Ishikawa (cell line): ENCODE results near the gene TFAP2D.

Experiments used
- CEBPB ChIP-seq: IDR thresholded peaks from 2 replicates; pipeline ENCODE4 v1.6.1; 2012
- CREB1 ChIP-seq: IDR thresholded peaks from 2 replicates; pipeline ENCODE4 v1.6.1; 2012; ENCODE audit warnings: low read depth
- EGR1 ChIP-seq: IDR thresholded peaks from 2 replicates; pipeline ENCODE4 v1.6.1; 2012
- EP300 ChIP-seq: IDR thresholded peaks from 2 replicates; pipeline ENCODE4 v1.6.1; 2012; ENCODE audit warnings: borderline replicate concordance
- RAD21 ChIP-seq: IDR thresholded peaks from 2 replicates; pipeline ENCODE4 v1.6.1; 2012; ENCODE audit warnings: low read depth
- TAF1 ChIP-seq: IDR thresholded peaks from 2 replicates; pipeline ENCODE4 v1.6.1; 2012; ENCODE audit warnings: low read depth, mild to moderate bottlenecking
- TCF12 ChIP-seq: IDR thresholded peaks from 2 replicates; pipeline ENCODE4 v1.6.1; 2012; ENCODE audit warnings: low read depth
- TEAD4 ChIP-seq: IDR thresholded peaks from 2 replicates; pipeline ENCODE4 v1.6.1; 2012
- YY1 ChIP-seq: IDR thresholded peaks from 2 replicates; pipeline ENCODE4 v1.6.1; 2012; ENCODE audit warnings: low read depth
- TF ChIP-seq, protein P1 (sequence below): IDR thresholded peaks from 2 replicates; pipeline ENCODE4 v1.6.1; 2012
- TF ChIP-seq, protein P2 (sequence below): IDR thresholded peaks from 2 replicates; pipeline ENCODE4 v1.6.1; 2012

DNA sequence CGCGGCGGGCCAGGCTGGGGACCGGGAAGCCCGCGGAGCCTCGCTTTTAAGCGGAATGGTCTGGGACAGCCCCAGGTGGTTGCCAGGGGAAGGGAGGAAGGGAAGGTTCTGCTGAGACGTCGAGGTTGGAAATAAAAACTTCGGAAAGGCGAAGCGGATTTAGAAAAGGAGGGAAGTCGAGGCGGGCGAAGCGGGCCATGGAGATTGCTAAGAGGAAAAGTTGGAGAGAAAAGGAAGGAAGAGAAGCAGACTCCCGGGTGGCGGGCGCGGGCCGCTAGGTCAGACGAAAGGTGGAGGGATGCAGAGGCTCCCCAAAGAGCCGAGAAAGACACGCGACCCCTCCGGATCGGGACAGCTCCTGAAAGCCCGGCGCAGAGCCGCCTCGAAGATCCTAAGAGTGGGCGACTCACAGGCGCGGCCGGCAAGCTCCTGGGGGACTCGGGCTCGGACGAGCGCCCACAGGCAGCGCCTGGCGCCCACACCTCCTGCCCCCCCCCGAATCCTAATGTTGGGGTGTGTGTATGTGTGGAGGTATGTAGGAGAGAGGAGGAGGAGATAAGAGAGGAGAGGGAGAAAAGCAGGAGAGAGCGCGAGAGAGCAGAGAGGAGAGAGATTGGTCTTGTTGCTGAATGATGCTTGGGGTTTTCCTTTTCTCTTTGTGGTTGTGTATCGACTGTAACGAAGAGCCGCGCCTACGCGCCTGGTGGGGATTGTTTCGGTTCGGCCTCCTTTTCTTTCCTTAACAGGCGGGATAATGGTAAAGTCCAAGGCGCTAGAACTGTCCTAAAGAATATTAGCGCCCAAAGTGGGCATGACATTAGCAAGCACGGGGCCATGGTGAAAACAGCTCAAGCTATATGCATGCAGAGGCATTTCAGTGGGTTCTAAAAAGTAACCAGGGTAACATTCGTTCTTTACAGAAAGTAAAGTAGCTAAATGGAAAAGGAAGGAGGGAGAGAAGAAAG, 106.9 kb downstream of the TFAP2D start:
- TF ChIP-seq RAD21 (no peak), TAF1 (no peak), CEBPB (no peak), TEAD4 (no peak), YY1 (no peak), EP300 (no peak), CREB1 (no peak), EGR1 (no peak), TCF12 (no peak)
- TF ChIP-seq, protein P1, sequence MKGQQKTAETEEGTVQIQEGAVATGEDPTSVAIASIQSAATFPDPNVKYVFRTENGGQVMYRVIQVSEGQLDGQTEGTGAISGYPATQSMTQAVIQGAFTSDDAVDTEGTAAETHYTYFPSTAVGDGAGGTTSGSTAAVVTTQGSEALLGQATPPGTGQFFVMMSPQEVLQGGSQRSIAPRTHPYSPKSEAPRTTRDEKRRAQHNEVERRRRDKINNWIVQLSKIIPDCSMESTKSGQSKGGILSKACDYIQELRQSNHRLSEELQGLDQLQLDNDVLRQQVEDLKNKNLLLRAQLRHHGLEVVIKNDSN: no peak
- TF ChIP-seq, protein P2, sequence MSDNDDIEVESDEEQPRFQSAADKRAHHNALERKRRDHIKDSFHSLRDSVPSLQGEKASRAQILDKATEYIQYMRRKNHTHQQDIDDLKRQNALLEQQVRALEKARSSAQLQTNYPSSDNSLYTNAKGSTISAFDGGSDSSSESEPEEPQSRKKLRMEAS: no peak
